Endothelial cell of umbilical vein (primary cell): ENCODE data around the gene SFMBT2. TPM values are rescaled to one million over a fixed set of nuclear protein-coding genes. Genes with fewer than 3 reads are reported as not detected.

Experiments used
- BruUV-seq: library from RNA; stranded (reverse); fragments of 400-500 nt; replicated peaks from 2 replicates; lab custom pipeline; 2021; lab: Mats Ljungman, UMichigan
- CTCF ChIA-PET: fragments of 300-600, 350-600 bp; sonication (Branson Sonifier 250); formaldehyde crosslinking; loops from one replicate; lab custom pipeline; 2021; ENCODE audit warnings: antibody characterized with exemption, inconsistent platforms; lab: Charles Lee
- POLR2A ChIA-PET: fragments of 300-600, 350-600 bp; sonication (Branson Sonifier 250); formaldehyde crosslinking; loops from one replicate; lab custom pipeline; 2021; ENCODE audit warnings: antibody characterized with exemption, inconsistent platforms; lab: Charles Lee
- DNase-seq: peaks from one replicate; pipeline ENCODE4 v3.0.0-alpha.2; 2011; ENCODE audit warnings: low read depth, low spot score
- FAIRE-seq: peaks from 2 replicates; lab custom pipeline; 2011; peaks lifted over from hg19 to GRCh38; lab: Jason Lieb, UNC
- H2AFZ ChIP-seq: 2 replicates; pipeline ENCODE4 v1.6.0; 2012; ENCODE audit warnings: low read depth, low read length, control low read depth, inconsistent platforms
- H3K27ac ChIP-seq: 2 replicates; pipeline ENCODE4 v1.5.1; 2011; ENCODE audit warnings: low read depth, mild to moderate bottlenecking, control low read depth, low read length, moderate library complexity; ENCODE audit not compliant: insufficient read depth
- H3K27me3 ChIP-seq, 2 experiments: 2 replicates each; pipeline versions ENCODE4 v1.6.0 to v1.6.1; 2011; ENCODE audit warnings: low read length in 2 of 2, mixed read lengths in 1 of 2; ENCODE audit not compliant: control insufficient read depth in 2 of 2, insufficient read depth in 2 of 2
- H3K36me3 ChIP-seq, 2 experiments: 2 replicates in 1 of 2; 3 replicates in 1 of 2; pipeline ENCODE4 v1.5.1; 2011; ENCODE audit warnings: low read length in 2 of 2, mild to moderate bottlenecking in 1 of 2, moderate library complexity in 1 of 2; ENCODE audit not compliant: control insufficient read depth in 2 of 2, insufficient read depth in 2 of 2; ENCODE audit errors: extremely low read depth in 1 of 2
- H3K4me1 ChIP-seq: 3 replicates; pipeline ENCODE4 v1.5.1; 2011; ENCODE audit warnings: mild to moderate bottlenecking, low read length; ENCODE audit not compliant: control insufficient read depth, insufficient read depth; ENCODE audit errors: extremely low read depth
- H3K4me2 ChIP-seq: 2 replicates; pipeline ENCODE4 v1.6.1; 2011; ENCODE audit warnings: low read length, control low read depth, mixed read lengths; ENCODE audit not compliant: insufficient read depth
- H3K4me3 ChIP-seq, 3 experiments: fragments of 200-600 bp in 1 of 3; sonication (generic), shearing (Covaris generic) in 1 of 3; replicated peaks in 1 of 3; 2 replicates each; pipeline ENCODE4 v1.5.1; 2011 to 2016; ENCODE audit warnings: control low read depth in 3 of 3, low read length in 3 of 3, mild to moderate bottlenecking in 2 of 3, inconsistent platforms in 1 of 3, low read depth in 1 of 3, moderate library complexity in 1 of 3; ENCODE audit not compliant: insufficient read depth in 1 of 3
- H3K79me2 ChIP-seq: 2 replicates; pipeline ENCODE4 v1.6.0; 2012; ENCODE audit warnings: low read length, inconsistent platforms; ENCODE audit not compliant: control insufficient read depth, insufficient read depth
- H3K9ac ChIP-seq: replicated peaks from 2 replicates; pipeline ENCODE3; 2011; ENCODE audit warnings: low read length, control low read depth; ENCODE audit not compliant: insufficient read depth; ENCODE audit errors: extremely low read depth
- H3K9me1 ChIP-seq: replicated peaks from 3 replicates; pipeline ENCODE4 v1.6.0; 2011; ENCODE audit warnings: mild to moderate bottlenecking, low read length; ENCODE audit not compliant: control insufficient read depth, insufficient read depth; ENCODE audit errors: extremely low read depth
- H3K9me3 ChIP-seq: replicated peaks from 2 replicates; pipeline ENCODE4 v1.5.1; 2012; ENCODE audit warnings: low read length, inconsistent platforms; ENCODE audit not compliant: control insufficient read depth, insufficient read depth
- H4K20me1 ChIP-seq: replicated peaks from 2 replicates; pipeline ENCODE3; 2011; ENCODE audit warnings: mild to moderate bottlenecking, low read length; ENCODE audit not compliant: control insufficient read depth, insufficient read depth; ENCODE audit errors: extremely low read depth
- CTCF ChIP-seq, 2 donors: IDR thresholded peaks; 1 replicate in 1 of 2; 2 replicates in 1 of 2; pipeline ENCODE4 v1.5.1; 2011; ENCODE audit warnings: low read length in 2 of 2, mild to moderate bottlenecking in 2 of 2, moderate library complexity in 2 of 2, control low read depth in 1 of 2, inconsistent platforms in 1 of 2, low read depth in 1 of 2; ENCODE audit not compliant: insufficient read depth in 1 of 2; ENCODE audit errors: extremely low read depth in 1 of 2
- EZH2 ChIP-seq: IDR thresholded peaks from 2 replicates; pipeline ENCODE4 v1.6.1; 2012; ENCODE audit warnings: borderline replicate concordance, low read depth, mild to moderate bottlenecking, moderate library complexity, low read length, inconsistent platforms; ENCODE audit not compliant: severe bottlenecking
- FOS ChIP-seq: IDR thresholded peaks from 2 replicates; pipeline ENCODE4 v1.6.1; 2011; ENCODE audit warnings: mild to moderate bottlenecking, low read length, moderate library complexity, borderline replicate concordance; ENCODE audit not compliant: insufficient read depth
- GATA2 ChIP-seq: IDR thresholded peaks from 2 replicates; pipeline ENCODE4 v1.7.0; 2011; ENCODE audit warnings: low read depth, mild to moderate bottlenecking, moderate library complexity, mixed read lengths, low read length; ENCODE audit not compliant: insufficient read length, insufficient read depth
- JUN ChIP-seq: IDR thresholded peaks from 2 replicates; pipeline ENCODE4 v1.6.1; 2011; ENCODE audit warnings: borderline replicate concordance, low read depth; ENCODE audit not compliant: insufficient read length, insufficient read depth
- MAX ChIP-seq: IDR thresholded peaks from 2 replicates; pipeline ENCODE4 v1.6.1; 2011; ENCODE audit not compliant: insufficient read depth, insufficient read length
- MYC ChIP-seq: IDR thresholded peaks from one replicate; pipeline ENCODE4 v1.6.1; 2011; ENCODE audit warnings: mild to moderate bottlenecking, low read depth, low read length
- POLR2A ChIP-seq: IDR thresholded peaks from 2 replicates; pipeline ENCODE4 v1.6.1; 2012; ENCODE audit warnings: low read depth, mild to moderate bottlenecking, control low read depth, low read length
- POLR2AphosphoS5 ChIP-seq: IDR thresholded peaks from 2 replicates; pipeline ENCODE4 v1.6.1; 2012; ENCODE audit warnings: low read depth, mild to moderate bottlenecking, control low read depth, low read length, moderate library complexity; ENCODE audit not compliant: insufficient read depth
- dilution Hi-C: fragments of 300-500 bp; cut with MboI; formaldehyde crosslinking; loops from one replicate; pipeline ENCODE4 v1.15.0; 2019; ENCODE audit warnings: low sequenced_read_pairs; ENCODE audit not compliant: extremely low pct_ligation_motif_present
- intact Hi-C: fragments of 100-400 bp; cut with micrococcal nuclease; formaldehyde crosslinking; loops from one replicate; pipeline ENCODE4 v1.10.0; 2022
- polyA plus RNA-seq, 4 experiments: library from polyadenylated mRNA; depleted of rRNA in 3 of 4; stranded (reverse) in 3 of 4; unstranded in 1 of 4; fragments of >200 nt; gene quantifications; 2 replicates each; pipeline versions ENCODE4 v1.2.1 to v1.2.3, GENCODE V29; 2011 to 2012; ENCODE audit warnings: missing spikeins in 1 of 4
- total RNA-seq: library from RNA; stranded (reverse); gene quantifications from 2 replicates; pipeline ENCODE4 v1.2.3, GENCODE V29; 2021

Gene SFMBT2
- total and polyA plus RNA-seq, 2 donors (not counting 3 experiments of a cell fraction or from before 2014, with no cell fraction given), result 0.14 to 0.64 TPM

- Histone ChIP-seq H4K20me1 (no peaks in the 10 kb centered on the region), H3K4me2 (no peak overlapping the region), H3K79me2 (no peaks in the 10 kb centered on the region), H3K27ac (no peak overlapping the region), H3K9ac (no peak overlapping the region), H2AFZ (no peak overlapping the region), H3K9me3 (no peaks in the 10 kb centered on the region), H3K36me3 (no peaks in the 10 kb centered on the region), H3K4me1 (no peaks in the 10 kb centered on the region), H3K27me3 (no peaks in the 10 kb centered on the region), H3K9me1 (no peaks in the 10 kb centered on the region), H3K4me3 (no peak overlapping the region)
- ChIA-PET CTCF (no interaction called here), POLR2A (no interaction called here)
- BruUV-seq, result no TSS peak
- intact Hi-C loops (no loop called here), dilution Hi-C loops (no loop called here)
- no peak for DNase-seq
- no peak for FAIRE-seq
- no peak for TF ChIP-seq MAX
- TF ChIP-seq EZH2, result no peak
Observed at GRCh38 chr10:7322623-7323022, 88.2 kb downstream of the SFMBT2 start.

GRCh38 chr10:7320072-7320471 is 90.8 kb downstream of the SFMBT2 start:
- Histone ChIP-seq H3K27ac (no peak overlapping the region), H2AFZ (no peak overlapping the region), H3K9me3 (no peaks in the 10 kb centered on the region), H3K4me3 (no peak overlapping the region), H3K4me2 (no peak overlapping the region), H3K4me1 (no peaks in the 10 kb centered on the region), H3K36me3 (no peaks in the 10 kb centered on the region), H4K20me1 (no peaks in the 10 kb centered on the region), H3K27me3 (no peaks in the 10 kb centered on the region), H3K9ac (no peak overlapping the region), H3K79me2 (no peaks in the 10 kb centered on the region), H3K9me1 (no peaks in the 10 kb centered on the region)
- FAIRE-seq, result no peak
- POLR2A ChIA-PET, result no interaction called here
- no peak for TF ChIP-seq JUN
- no peak for TF ChIP-seq GATA2
- TF ChIP-seq FOS, result no peak
- no peak for TF ChIP-seq MYC
- TF ChIP-seq POLR2AphosphoS5, result no peak
- TF ChIP-seq CTCF (IDR thresholded peaks at IDR 0.05; ENCODE audit: extremely low read depth in 1 of 2, insufficient read depth in 1 of 2, low read depth in 1 of 2, low read length in 2 of 2), result no peak
- TF ChIP-seq MAX, result no peak
- TF ChIP-seq POLR2A, result no peak
- TF ChIP-seq EZH2, result no peak
- BruUV-seq, result no TSS peak
- intact Hi-C loops, result no loop called here
- dilution Hi-C loops, result no loop called here
- no peak for DNase-seq
- CTCF ChIA-PET, result no interaction called here
